Colonic mucosa (tissue), 4 donors: ENCODE measurements around the gene CYP4V2. TPM values are rescaled to one million over a fixed set of nuclear protein-coding genes. Genes with fewer than 3 reads are reported as not detected.

Experiments used
- DNase-seq: peaks from one replicate; pipeline ENCODE4 v3.0.0-alpha.2; 2020
- H3K27ac ChIP-seq: fragments of 200-600 bp; one replicate; pipeline ENCODE4 v1.8.0; 2021
- H3K27me3 ChIP-seq: fragments of 200-600 bp; one replicate; pipeline ENCODE4 v1.8.0; 2021
- H3K36me3 ChIP-seq: fragments of 200-600 bp; one replicate; pipeline ENCODE4 v1.8.0; 2021
- H3K4me1 ChIP-seq: fragments of 200-600 bp; one replicate; pipeline ENCODE4 v1.8.0; 2021; ENCODE audit warnings: mild to moderate bottlenecking
- H3K4me3 ChIP-seq: fragments of 200-600 bp; one replicate; pipeline ENCODE4 v1.8.0; 2021
- H3K9ac ChIP-seq, 2 donors: one replicate each; pipeline ENCODE4 v1.7.0; 2013; ENCODE audit warnings: control low read depth in 2 of 2, low read depth in 2 of 2, low read length in 2 of 2
- H3K9me3 ChIP-seq: fragments of 200-600 bp; one replicate; pipeline ENCODE4 v1.8.0; 2021
- intact Hi-C: fragments of 100-400 bp; cut with DNase I; formaldehyde crosslinking; loops from one replicate; pipeline ENCODE4 v1.14.1; 2022
- total RNA-seq, 2 donors: library from RNA; stranded (reverse); fragmentation: NEBNext Ultra II Directional in 1 of 2; extraction: Animal tissue kit (Norgen Biotek cat#: 25700) in 1 of 2; gene quantifications; one replicate each; pipeline ENCODE4 v1.2.1, GENCODE V29; 2021
- TF ChIP-seq, protein P1 (sequence below): fragments of 200-600 bp; IDR thresholded peaks from one replicate; pipeline ENCODE4 v1.8.0; 2022; ENCODE audit warnings: antibody characterized with exemption, mild to moderate bottlenecking
- donor health status: healthy.
- donor health status: DM: no; HTN: no; CAD: no.
- donor health status: DM: no; HTN: no; CAD: no.

The CYP4V2 gene
- total RNA-seq, 2 donors from 2014 or later = 20.3 to 36.0 TPM

- TF ChIP-seq, protein P1, sequence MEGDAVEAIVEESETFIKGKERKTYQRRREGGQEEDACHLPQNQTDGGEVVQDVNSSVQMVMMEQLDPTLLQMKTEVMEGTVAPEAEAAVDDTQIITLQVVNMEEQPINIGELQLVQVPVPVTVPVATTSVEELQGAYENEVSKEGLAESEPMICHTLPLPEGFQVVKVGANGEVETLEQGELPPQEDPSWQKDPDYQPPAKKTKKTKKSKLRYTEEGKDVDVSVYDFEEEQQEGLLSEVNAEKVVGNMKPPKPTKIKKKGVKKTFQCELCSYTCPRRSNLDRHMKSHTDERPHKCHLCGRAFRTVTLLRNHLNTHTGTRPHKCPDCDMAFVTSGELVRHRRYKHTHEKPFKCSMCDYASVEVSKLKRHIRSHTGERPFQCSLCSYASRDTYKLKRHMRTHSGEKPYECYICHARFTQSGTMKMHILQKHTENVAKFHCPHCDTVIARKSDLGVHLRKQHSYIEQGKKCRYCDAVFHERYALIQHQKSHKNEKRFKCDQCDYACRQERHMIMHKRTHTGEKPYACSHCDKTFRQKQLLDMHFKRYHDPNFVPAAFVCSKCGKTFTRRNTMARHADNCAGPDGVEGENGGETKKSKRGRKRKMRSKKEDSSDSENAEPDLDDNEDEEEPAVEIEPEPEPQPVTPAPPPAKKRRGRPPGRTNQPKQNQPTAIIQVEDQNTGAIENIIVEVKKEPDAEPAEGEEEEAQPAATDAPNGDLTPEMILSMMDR = no peak
- no peaks in the 10 kb centered on the region for H3K4me1 ChIP-seq
- no peak overlapping the region for H3K4me3 ChIP-seq
- no peak overlapping the region for H3K27ac ChIP-seq
- H3K36me3 ChIP-seq = no peaks in the 10 kb centered on the region
- H3K9me3 ChIP-seq = no peaks in the 10 kb centered on the region
- DNase-seq = no peak
- H3K9ac ChIP-seq = no peak overlapping the region
- intact Hi-C loops = no loop called here
- no peaks in the 10 kb centered on the region for H3K27me3 ChIP-seq
Measured at GRCh38 chr4:186159613-186160012, 31.8 kb upstream of the CYP4V2 start.

DNA sequence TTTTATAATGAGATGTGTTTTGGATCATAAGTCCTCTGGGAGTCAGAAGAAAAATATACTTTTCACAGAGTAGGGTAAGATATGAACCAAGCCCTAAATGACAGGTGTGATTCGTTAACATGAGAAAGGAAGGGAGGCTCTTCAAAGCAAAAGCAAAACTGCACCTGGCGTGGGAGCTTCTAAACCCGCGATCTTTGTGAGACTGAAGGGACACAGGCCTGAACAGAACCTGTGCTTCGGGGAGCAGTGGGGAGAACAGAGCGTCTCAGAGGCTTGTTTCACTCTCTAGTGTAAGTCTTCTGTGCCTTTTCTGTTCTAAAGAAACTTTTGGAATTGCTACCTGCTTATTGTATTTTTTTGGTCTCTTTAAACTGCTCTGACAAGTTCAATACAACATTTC, 30.2 kb upstream of the CYP4V2 start:
- intact Hi-C loops = no loop called here
- no peak overlapping the region for H3K9ac ChIP-seq

DNA sequence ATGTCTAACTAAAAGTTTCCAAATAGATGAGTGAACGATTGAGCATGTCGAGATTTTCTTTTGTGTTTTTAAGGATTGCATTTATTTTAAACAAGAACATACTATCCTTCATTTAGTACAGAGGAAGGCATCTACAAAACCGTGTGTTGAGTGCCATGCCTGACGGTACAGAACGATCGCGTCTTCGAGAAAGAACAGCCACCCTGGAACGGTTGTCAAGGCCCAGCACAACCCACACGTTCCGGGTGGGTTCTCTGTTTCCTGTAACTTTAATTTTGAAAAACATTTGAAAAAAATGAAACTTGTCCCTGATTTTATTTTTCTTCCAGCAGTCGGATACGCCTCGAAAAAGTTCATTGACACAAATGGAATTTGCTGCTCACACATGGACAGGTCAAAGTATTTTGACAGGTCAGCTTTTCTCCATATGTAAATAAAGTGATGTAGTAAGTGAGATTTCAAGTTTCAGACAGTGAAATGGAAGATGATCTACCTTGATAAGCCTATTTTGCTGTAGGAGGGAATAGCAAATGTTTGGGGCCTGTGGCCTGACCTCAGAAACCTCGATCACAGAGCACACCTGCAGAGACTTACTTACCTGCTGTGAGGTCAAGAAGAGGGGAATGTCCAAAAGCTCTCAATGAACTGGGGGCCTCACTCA, 24.4 kb upstream of the CYP4V2 start:
- DNase-seq = no peak

More for the DNA sequence above, 30.2 kb upstream of the CYP4V2 start:
- Histone ChIP-seq H3K36me3 (no peaks in the 10 kb centered on the region), H3K9me3 (no peaks in the 10 kb centered on the region), H3K27ac (no peak overlapping the region), H3K27me3 (no peaks in the 10 kb centered on the region), H3K4me1 (no peaks in the 10 kb centered on the region), H3K4me3 (no peak overlapping the region)
- TF ChIP-seq, protein P1 = no peak
- no peak for DNase-seq

GRCh38 chr4:186167605-186168004, 23.8 kb upstream of the CYP4V2 start:
- H3K27me3 ChIP-seq = no peaks in the 10 kb centered on the region
- TF ChIP-seq, protein P1 = no peak
- H3K9me3 ChIP-seq = no peaks in the 10 kb centered on the region
- intact Hi-C loops = no loop called here
- H3K27ac ChIP-seq = no peak overlapping the region
- H3K36me3 ChIP-seq = no peaks in the 10 kb centered on the region
- H3K4me1 ChIP-seq = no peaks in the 10 kb centered on the region
- no peak for DNase-seq
- no peak overlapping the region for H3K9ac ChIP-seq
- no peak overlapping the region for H3K4me3 ChIP-seq

More for the DNA sequence above, 24.4 kb upstream of the CYP4V2 start:
- Histone ChIP-seq H3K9ac (no peak overlapping the region), H3K4me3 (no peak overlapping the region), H3K27me3 (no peaks in the 10 kb centered on the region), H3K4me1 (no peaks in the 10 kb centered on the region), H3K9me3 (no peaks in the 10 kb centered on the region), H3K36me3 (no peaks in the 10 kb centered on the region), H3K27ac (no peak overlapping the region)
- TF ChIP-seq, protein P1 = no peak
- intact Hi-C loops = no loop called here

DNA sequence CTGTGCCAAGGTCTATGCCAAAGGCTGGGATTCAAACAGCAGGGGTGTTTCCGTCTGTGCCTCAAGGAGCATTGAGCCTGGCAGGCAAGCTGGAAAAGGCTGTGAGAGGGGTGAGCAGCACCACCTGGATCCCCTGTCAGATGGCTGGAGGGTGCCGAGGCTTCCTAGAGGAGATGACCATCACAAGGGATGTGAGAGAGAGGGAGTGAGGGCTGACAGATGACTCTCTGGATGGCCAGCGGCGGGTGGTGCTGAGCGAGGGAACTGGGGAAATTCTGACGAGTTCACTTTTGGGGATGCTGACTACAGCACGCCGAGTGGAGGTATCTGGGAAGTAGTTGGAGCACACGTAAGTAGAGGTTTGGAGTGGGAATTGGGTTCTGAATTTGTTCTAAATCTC, 22.6 kb upstream of the CYP4V2 start:
- H3K9ac ChIP-seq = no peak overlapping the region
- TF ChIP-seq, protein P1 = no peak
- no peaks in the 10 kb centered on the region for H3K9me3 ChIP-seq
- no peaks in the 10 kb centered on the region for H3K36me3 ChIP-seq
- H3K27me3 ChIP-seq = no peaks in the 10 kb centered on the region
- H3K4me1 ChIP-seq = no peaks in the 10 kb centered on the region
- H3K27ac ChIP-seq = no peak overlapping the region
- intact Hi-C loops = no loop called here
- no peak overlapping the region for H3K4me3 ChIP-seq
- no peak for DNase-seq
